GM12878 (cell line): Measurements from ENCODE around the gene PPM1A.

Source experiments
- EP300 ChIP-seq, 2 experiments: fragments of 150-350 bp in 1 of 2; IDR thresholded peaks; 2 replicates each; pipeline ENCODE4 v1.6.1; 2011 to 2012; ENCODE audit warnings: low read depth in 2 of 2, low read length in 2 of 2, borderline replicate concordance in 1 of 2, improper control_type of control experiment in 1 of 2, inconsistent platforms in 1 of 2; ENCODE audit not compliant: control insufficient read depth in 1 of 2
- FOS ChIP-seq: IDR thresholded peaks from 3 replicates; pipeline ENCODE4 v1.6.1; 2011; ENCODE audit warnings: borderline replicate concordance; ENCODE audit not compliant: insufficient read length; ENCODE audit errors: extremely low read depth
- GABPA ChIP-seq: IDR thresholded peaks from 2 replicates; pipeline ENCODE4 v1.6.1; 2014; ENCODE audit warnings: antibody characterized with exemption, low read depth, mild to moderate bottlenecking, inconsistent platforms
- MYB ChIP-seq: fragments of 150-350 bp; IDR thresholded peaks from 2 replicates; pipeline ENCODE4 v1.6.1; 2014; ENCODE audit warnings: mild to moderate bottlenecking, low read depth, low read length, borderline replicate concordance
- NR2C2 ChIP-seq: IDR thresholded peaks from 2 replicates; pipeline ENCODE4 v1.6.1; 2011; ENCODE audit warnings: borderline replicate concordance, low read depth; ENCODE audit not compliant: control insufficient read depth, insufficient read length
- POLR2A ChIP-seq: IDR thresholded peaks from 2 replicates; pipeline ENCODE4 v1.6.1; 2011; ENCODE audit warnings: low read depth, mild to moderate bottlenecking, low read length
- ZNF24 ChIP-seq: fragments of 450-650 bp; IDR thresholded peaks from 2 replicates; pipeline ENCODE4 v1.6.1; 2017; ENCODE audit warnings: antibody characterized with exemption, mild to moderate bottlenecking
- TF ChIP-seq, protein P1 (sequence below): fragments of 450-650 bp; formaldehyde crosslinking; IDR thresholded peaks from 2 replicates; pipeline ENCODE4 v1.5.0; 2022; ENCODE audit warnings: mild to moderate bottlenecking, missing genetic modification characterization
- TF ChIP-seq, protein P2 (sequence below), 3 experiments: IDR thresholded peaks in 2 of 3; conservative IDR thresholded peaks in 1 of 3; 2 replicates each; pipeline ENCODE4 v1.5.1; 2011; ENCODE audit warnings: low read depth in 3 of 3, low read length in 3 of 3, mild to moderate bottlenecking in 3 of 3, control low read depth in 2 of 3, moderate library complexity in 2 of 3, inconsistent platforms in 1 of 3, mixed read lengths in 1 of 3; ENCODE audit not compliant: control insufficient read depth in 2 of 3, insufficient read depth in 1 of 3; ENCODE audit errors: extremely low read depth in 1 of 3
- TF ChIP-seq, protein P3 (sequence below): IDR thresholded peaks from 2 replicates; pipeline ENCODE4 v1.6.1; 2011; ENCODE audit warnings: low read depth, mild to moderate bottlenecking, low read length, moderate library complexity, borderline replicate concordance; ENCODE audit errors: extremely low read depth
- TF ChIP-seq, protein P4 (sequence below): fragments of 450-650 bp; formaldehyde crosslinking; IDR thresholded peaks from 2 replicates; pipeline ENCODE4 v1.4.0; 2022; ENCODE audit warnings: mild to moderate bottlenecking, moderate library complexity
- TF ChIP-seq, protein P5 (sequence below): fragments of 450-650 bp; IDR thresholded peaks from 2 replicates; pipeline ENCODE4 v1.6.1; 2017; ENCODE audit warnings: mild to moderate bottlenecking, moderate library complexity
- TF ChIP-seq, protein P6 (sequence below): fragments of 450-650 bp; IDR thresholded peaks from 2 replicates; pipeline ENCODE4 v1.6.1; 2017; ENCODE audit warnings: antibody characterized with exemption, mild to moderate bottlenecking, moderate library complexity

DNA sequence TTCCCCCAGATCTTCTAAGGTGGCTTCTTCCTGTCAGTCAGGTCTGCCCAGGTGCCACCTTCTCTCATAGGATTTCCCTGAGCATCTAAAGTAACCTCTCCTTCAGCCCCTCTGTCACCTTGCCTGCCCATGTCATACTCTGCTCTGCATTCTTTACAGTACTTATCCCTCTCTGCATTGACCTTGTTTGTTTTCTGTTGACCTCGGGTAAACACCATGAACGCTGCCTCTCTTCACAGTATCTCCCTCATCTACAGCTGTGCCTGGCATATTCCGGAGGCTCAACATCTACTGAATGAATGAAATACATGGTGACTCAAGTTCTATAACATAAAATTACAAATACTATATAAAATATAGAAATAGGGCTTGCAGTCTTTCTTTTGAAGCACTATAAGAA, 10.1 kb upstream of the PPM1A start:
- TF ChIP-seq, protein P1, sequence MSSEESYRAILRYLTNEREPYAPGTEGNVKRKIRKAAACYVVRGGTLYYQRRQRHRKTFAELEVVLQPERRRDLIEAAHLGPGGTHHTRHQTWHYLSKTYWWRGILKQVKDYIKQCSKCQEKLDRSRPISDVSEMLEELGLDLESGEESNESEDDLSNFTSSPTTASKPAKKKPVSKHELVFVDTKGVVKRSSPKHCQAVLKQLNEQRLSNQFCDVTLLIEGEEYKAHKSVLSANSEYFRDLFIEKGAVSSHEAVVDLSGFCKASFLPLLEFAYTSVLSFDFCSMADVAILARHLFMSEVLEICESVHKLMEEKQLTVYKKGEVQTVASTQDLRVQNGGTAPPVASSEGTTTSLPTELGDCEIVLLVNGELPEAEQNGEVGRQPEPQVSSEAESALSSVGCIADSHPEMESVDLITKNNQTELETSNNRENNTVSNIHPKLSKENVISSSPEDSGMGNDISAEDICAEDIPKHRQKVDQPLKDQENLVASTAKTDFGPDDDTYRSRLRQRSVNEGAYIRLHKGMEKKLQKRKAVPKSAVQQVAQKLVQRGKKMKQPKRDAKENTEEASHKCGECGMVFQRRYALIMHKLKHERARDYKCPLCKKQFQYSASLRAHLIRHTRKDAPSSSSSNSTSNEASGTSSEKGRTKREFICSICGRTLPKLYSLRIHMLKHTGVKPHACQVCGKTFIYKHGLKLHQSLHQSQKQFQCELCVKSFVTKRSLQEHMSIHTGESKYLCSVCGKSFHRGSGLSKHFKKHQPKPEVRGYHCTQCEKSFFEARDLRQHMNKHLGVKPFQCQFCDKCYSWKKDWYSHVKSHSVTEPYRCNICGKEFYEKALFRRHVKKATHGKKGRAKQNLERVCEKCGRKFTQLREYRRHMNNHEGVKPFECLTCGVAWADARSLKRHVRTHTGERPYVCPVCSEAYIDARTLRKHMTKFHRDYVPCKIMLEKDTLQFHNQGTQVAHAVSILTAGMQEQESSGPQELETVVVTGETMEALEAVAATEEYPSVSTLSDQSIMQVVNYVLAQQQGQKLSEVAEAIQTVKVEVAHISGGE (CRISPR knock-in tag): no peak
- TF ChIP-seq GABPA (no peak), POLR2A (no peak), FOS (no peak), NR2C2 (no peak), MYB (no peak), ZNF24 (no peak), EP300 (IDR thresholded peaks at IDR 0.05; ENCODE audit: borderline replicate concordance in 1 of 2, control insufficient read depth in 1 of 2, low read depth in 2 of 2, low read length in 2 of 2) (no peak)
- TF ChIP-seq, protein P2, sequence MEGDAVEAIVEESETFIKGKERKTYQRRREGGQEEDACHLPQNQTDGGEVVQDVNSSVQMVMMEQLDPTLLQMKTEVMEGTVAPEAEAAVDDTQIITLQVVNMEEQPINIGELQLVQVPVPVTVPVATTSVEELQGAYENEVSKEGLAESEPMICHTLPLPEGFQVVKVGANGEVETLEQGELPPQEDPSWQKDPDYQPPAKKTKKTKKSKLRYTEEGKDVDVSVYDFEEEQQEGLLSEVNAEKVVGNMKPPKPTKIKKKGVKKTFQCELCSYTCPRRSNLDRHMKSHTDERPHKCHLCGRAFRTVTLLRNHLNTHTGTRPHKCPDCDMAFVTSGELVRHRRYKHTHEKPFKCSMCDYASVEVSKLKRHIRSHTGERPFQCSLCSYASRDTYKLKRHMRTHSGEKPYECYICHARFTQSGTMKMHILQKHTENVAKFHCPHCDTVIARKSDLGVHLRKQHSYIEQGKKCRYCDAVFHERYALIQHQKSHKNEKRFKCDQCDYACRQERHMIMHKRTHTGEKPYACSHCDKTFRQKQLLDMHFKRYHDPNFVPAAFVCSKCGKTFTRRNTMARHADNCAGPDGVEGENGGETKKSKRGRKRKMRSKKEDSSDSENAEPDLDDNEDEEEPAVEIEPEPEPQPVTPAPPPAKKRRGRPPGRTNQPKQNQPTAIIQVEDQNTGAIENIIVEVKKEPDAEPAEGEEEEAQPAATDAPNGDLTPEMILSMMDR (IDR thresholded peaks at IDR 0.05 in 2 of 3, conservative IDR thresholded peaks at IDR 0.05 in 1 of 3; ENCODE audit: control insufficient read depth in 2 of 3, extremely low read depth in 1 of 3, insufficient read depth in 1 of 3, low read depth in 3 of 3, low read length in 3 of 3): no peak
- TF ChIP-seq, protein P3, sequence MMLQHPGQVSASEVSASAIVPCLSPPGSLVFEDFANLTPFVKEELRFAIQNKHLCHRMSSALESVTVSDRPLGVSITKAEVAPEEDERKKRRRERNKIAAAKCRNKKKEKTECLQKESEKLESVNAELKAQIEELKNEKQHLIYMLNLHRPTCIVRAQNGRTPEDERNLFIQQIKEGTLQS: no peak
- TF ChIP-seq, protein P4, sequence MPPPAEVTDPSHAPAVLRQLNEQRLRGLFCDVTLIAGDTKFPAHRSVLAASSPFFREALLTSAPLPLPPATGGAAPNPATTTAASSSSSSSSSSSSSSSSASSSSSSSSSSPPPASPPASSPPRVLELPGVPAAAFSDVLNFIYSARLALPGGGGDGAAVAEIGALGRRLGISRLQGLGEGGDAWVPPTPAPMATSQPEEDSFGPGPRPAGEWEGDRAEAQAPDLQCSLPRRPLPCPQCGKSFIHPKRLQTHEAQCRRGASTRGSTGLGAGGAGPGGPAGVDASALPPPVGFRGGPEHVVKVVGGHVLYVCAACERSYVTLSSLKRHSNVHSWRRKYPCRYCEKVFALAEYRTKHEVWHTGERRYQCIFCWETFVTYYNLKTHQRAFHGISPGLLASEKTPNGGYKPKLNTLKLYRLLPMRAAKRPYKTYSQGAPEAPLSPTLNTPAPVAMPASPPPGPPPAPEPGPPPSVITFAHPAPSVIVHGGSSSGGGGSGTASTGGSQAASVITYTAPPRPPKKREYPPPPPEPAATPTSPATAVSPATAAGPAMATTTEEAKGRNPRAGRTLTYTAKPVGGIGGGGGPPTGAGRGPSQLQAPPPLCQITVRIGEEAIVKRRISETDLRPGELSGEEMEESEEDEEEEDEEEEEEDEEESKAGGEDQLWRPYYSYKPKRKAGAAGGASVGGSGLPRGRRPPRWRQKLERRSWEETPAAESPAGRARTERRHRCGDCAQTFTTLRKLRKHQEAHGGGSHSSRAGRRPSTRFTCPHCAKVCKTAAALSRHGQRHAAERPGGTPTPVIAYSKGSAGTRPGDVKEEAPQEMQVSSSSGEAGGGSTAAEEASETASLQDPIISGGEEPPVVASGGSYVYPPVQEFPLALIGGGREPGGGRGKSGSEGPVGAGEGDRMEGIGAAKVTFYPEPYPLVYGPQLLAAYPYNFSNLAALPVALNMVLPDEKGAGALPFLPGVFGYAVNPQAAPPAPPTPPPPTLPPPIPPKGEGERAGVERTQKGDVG (CRISPR knock-in tag): no peak
- TF ChIP-seq, protein P5, sequence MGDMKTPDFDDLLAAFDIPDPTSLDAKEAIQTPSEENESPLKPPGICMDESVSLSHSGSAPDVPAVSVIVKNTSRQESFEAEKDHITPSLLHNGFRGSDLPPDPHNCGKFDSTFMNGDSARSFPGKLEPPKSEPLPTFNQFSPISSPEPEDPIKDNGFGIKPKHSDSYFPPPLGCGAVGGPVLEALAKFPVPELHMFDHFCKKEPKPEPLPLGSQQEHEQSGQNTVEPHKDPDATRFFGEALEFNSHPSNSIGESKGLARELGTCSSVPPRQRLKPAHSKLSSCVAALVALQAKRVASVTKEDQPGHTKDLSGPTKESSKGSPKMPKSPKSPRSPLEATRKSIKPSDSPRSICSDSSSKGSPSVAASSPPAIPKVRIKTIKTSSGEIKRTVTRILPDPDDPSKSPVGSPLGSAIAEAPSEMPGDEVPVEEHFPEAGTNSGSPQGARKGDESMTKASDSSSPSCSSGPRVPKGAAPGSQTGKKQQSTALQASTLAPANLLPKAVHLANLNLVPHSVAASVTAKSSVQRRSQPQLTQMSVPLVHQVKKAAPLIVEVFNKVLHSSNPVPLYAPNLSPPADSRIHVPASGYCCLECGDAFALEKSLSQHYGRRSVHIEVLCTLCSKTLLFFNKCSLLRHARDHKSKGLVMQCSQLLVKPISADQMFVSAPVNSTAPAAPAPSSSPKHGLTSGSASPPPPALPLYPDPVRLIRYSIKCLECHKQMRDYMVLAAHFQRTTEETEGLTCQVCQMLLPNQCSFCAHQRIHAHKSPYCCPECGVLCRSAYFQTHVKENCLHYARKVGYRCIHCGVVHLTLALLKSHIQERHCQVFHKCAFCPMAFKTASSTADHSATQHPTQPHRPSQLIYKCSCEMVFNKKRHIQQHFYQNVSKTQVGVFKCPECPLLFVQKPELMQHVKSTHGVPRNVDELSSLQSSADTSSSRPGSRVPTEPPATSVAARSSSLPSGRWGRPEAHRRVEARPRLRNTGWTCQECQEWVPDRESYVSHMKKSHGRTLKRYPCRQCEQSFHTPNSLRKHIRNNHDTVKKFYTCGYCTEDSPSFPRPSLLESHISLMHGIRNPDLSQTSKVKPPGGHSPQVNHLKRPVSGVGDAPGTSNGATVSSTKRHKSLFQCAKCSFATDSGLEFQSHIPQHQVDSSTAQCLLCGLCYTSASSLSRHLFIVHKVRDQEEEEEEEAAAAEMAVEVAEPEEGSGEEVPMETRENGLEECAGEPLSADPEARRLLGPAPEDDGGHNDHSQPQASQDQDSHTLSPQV: no peak
- TF ChIP-seq, protein P6, sequence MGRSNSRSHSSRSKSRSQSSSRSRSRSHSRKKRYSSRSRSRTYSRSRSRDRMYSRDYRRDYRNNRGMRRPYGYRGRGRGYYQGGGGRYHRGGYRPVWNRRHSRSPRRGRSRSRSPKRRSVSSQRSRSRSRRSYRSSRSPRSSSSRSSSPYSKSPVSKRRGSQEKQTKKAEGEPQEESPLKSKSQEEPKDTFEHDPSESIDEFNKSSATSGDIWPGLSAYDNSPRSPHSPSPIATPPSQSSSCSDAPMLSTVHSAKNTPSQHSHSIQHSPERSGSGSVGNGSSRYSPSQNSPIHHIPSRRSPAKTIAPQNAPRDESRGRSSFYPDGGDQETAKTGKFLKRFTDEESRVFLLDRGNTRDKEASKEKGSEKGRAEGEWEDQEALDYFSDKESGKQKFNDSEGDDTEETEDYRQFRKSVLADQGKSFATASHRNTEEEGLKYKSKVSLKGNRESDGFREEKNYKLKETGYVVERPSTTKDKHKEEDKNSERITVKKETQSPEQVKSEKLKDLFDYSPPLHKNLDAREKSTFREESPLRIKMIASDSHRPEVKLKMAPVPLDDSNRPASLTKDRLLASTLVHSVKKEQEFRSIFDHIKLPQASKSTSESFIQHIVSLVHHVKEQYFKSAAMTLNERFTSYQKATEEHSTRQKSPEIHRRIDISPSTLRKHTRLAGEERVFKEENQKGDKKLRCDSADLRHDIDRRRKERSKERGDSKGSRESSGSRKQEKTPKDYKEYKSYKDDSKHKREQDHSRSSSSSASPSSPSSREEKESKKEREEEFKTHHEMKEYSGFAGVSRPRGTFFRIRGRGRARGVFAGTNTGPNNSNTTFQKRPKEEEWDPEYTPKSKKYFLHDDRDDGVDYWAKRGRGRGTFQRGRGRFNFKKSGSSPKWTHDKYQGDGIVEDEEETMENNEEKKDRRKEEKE: no peak
